ENCODE data around the gene MSMB.

DNA sequence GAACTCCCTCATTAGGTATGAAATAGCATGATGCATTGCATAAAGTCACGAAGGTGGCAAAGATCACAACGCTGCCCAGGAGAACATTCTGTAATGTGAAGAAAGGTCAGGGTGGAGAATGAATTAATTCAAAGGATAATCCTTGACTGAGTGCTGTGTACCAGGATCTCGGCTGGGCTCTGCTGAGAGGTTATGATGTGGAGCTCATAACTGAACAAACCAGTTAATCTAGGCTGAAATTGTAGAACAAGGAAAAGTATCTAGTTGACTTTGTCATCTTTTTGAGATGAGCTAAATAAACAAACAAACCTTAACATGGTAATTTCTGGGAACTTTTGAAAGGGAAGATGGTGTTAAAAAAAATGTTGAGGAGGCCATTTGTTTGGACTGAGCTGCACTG is 6.1 kb downstream of the MSMB start:
- TF ChIP-seq CTCF (IDR thresholded peaks at IDR 0.05) (no peak), POLR2A (IDR thresholded peaks at IDR 0.05) (no peak), POLR2AphosphoS5 (IDR thresholded peaks at IDR 0.05) (no peak), EP300 (IDR thresholded peaks at IDR 0.05) (no peak)

Data from stomach (tissue), 4 donors.